Upper lobe of right lung (tissue), 1 donor: Measurements from ENCODE around the gene CRB1. TPM values are rescaled to one million over a fixed set of nuclear protein-coding genes. Genes with fewer than 3 reads are reported as not detected.
"Not testable (repeated sequence)": the region's sequence is repeated elsewhere in the genome, so short reads cannot be mapped to it uniquely, and the experiment has no call there.

Source experiments
- ATAC-seq: fragments of 200-7000 bp; cut with Tn5 transposase; one replicate; pipeline ENCODE4 v1.9.1; 2020; ENCODE audit warnings: mild to moderate bottlenecking, moderate library complexity
- DNase-seq: peaks from one replicate; pipeline ENCODE4 v3.0.0-alpha.2; 2020
- H3K27ac ChIP-seq: fragments of 200-600 bp; one replicate; pipeline ENCODE4 v1.8.0; 2022
- H3K27me3 ChIP-seq: fragments of 200-600 bp; one replicate; pipeline ENCODE4 v1.8.0; 2022; ENCODE audit warnings: mild to moderate bottlenecking
- H3K36me3 ChIP-seq: fragments of 200-600 bp; one replicate; pipeline ENCODE4 v1.8.0; 2022
- H3K4me1 ChIP-seq: fragments of 200-600 bp; one replicate; pipeline ENCODE4 v1.8.0; 2022
- H3K4me3 ChIP-seq: fragments of 200-600 bp; one replicate; pipeline ENCODE4 v1.8.0; 2022; ENCODE audit warnings: mild to moderate bottlenecking
- H3K9me3 ChIP-seq: fragments of 200-600 bp; one replicate; pipeline ENCODE4 v1.8.0; 2022
- CTCF ChIP-seq: fragments of 200-600 bp; IDR thresholded peaks from one replicate; pipeline ENCODE4 v1.8.0; 2022; ENCODE audit warnings: antibody characterized with exemption
- intact Hi-C: fragments of 100-400 bp; cut with DNase I; formaldehyde crosslinking; loops from one replicate; pipeline ENCODE4 v1.11.0; 2022
- total RNA-seq: library from RNA; stranded (reverse); fragmentation: NEBNext Ultra II Directional; extraction: Animal tissue kit (Norgen Biotek cat#: 25700); gene quantifications from one replicate; pipeline ENCODE4 v1.2.1, GENCODE V29; 2021
- donor health status: DM: no; HTN: yes; CAD: no; lungs with severe emphysema.

The CRB1 gene
- total RNA-seq, 1 donor from 2014 or later = 0.46 TPM

GRCh38 chr1:197402189-197402588 lies 134.1 kb downstream of the CRB1 start:
- no peaks in the 10 kb centered on the region for H3K36me3 ChIP-seq
- DNase-seq (no peak), ATAC-seq (no peak)
- no peaks in the 10 kb centered on the region for H3K4me1 ChIP-seq
- no peaks in the 10 kb centered on the region for H3K27me3 ChIP-seq
- no peaks in the 10 kb centered on the region for H3K9me3 ChIP-seq
- TF ChIP-seq CTCF = no peak
- H3K27ac ChIP-seq = no peak overlapping the region
- intact Hi-C loops = no loop called here
- no peak overlapping the region for H3K4me3 ChIP-seq

- H3K4me1 ChIP-seq, ATAC-seq, H3K4me3 ChIP-seq, H3K9me3 ChIP-seq, H3K27ac ChIP-seq, intact Hi-C loops, DNase-seq, H3K36me3 ChIP-seq, H3K27me3 ChIP-seq: not testable (repeated sequence)
These were observed 136.7 kb downstream of the CRB1 start for GRCh38 chr1:197404774-197405173.

- H3K4me3 ChIP-seq, DNase-seq, H3K9me3 ChIP-seq, H3K4me1 ChIP-seq, ATAC-seq, H3K27me3 ChIP-seq, H3K27ac ChIP-seq, H3K36me3 ChIP-seq, intact Hi-C loops: not testable (repeated sequence)
These were observed 137.6 kb downstream of the CRB1 start for GRCh38 chr1:197405614-197406013.

GRCh38 chr1:197413564-197413963 lies 145.5 kb downstream of the CRB1 start:
- DNase-seq (no peak), ATAC-seq (no peak)
- intact Hi-C loops = no loop called here
- Histone ChIP-seq H3K4me3 (no peak overlapping the region), H3K27me3 (no peaks in the 10 kb centered on the region), H3K36me3 (no peaks in the 10 kb centered on the region), H3K27ac (no peak overlapping the region), H3K9me3 (no peaks in the 10 kb centered on the region), H3K4me1 (no peaks in the 10 kb centered on the region)
- TF ChIP-seq CTCF = no peak

- Histone ChIP-seq H3K4me3 (no peak overlapping the region), H3K4me1 (no peaks in the 10 kb centered on the region), H3K9me3 (no peaks in the 10 kb centered on the region), H3K27ac (no peak overlapping the region), H3K36me3 (no peaks in the 10 kb centered on the region), H3K27me3 (no peaks in the 10 kb centered on the region)
- ATAC-seq = no peak
- no peak for DNase-seq
- TF ChIP-seq CTCF = no peak
- intact Hi-C loops = no loop called here
These were observed 147.2 kb downstream of the CRB1 start for GRCh38 chr1:197415221-197415620.

GRCh38 chr1:197418693-197419092 lies 150.6 kb downstream of the CRB1 start:
- TF ChIP-seq CTCF = no peak
- Histone ChIP-seq H3K36me3 (no peaks in the 10 kb centered on the region), H3K27me3 (no peaks in the 10 kb centered on the region), H3K27ac (no peak overlapping the region), H3K4me1 (no peaks in the 10 kb centered on the region), H3K4me3 (no peak overlapping the region), H3K9me3 (no peaks in the 10 kb centered on the region)
- intact Hi-C loops = no loop called here
- DNase-seq = no peak
- no peak for ATAC-seq

- ATAC-seq = no peak
- no peak for TF ChIP-seq CTCF
- no peaks in the 10 kb centered on the region for H3K36me3 ChIP-seq
These were observed 154.9 kb downstream of the CRB1 start for GRCh38 chr1:197422993-197423392.

More at GRCh38 chr1:197422993-197423392, 154.9 kb downstream of the CRB1 start:
- H3K4me3 ChIP-seq = no peak overlapping the region
- H3K27ac ChIP-seq = no peak overlapping the region
- no peaks in the 10 kb centered on the region for H3K4me1 ChIP-seq
- no peaks in the 10 kb centered on the region for H3K27me3 ChIP-seq
- H3K9me3 ChIP-seq = no peaks in the 10 kb centered on the region
- no peak for DNase-seq
- intact Hi-C loops = no loop called here
